Gastroesophageal sphincter (tissue), 4 donors: Measurements from ENCODE around the gene NOXO1. TPM values are rescaled to one million over a fixed set of nuclear protein-coding genes. Genes with fewer than 3 reads are reported as not detected.
"Not testable (repeated sequence)": the region's sequence is repeated elsewhere in the genome, so short reads cannot be mapped to it uniquely, and the experiment has no call there.

ENCODE experiments used
- ATAC-seq: fragments of 150-250 bp; one replicate; pipeline ENCODE4 v1.9.1; 2016; ENCODE audit warnings: mild to moderate bottlenecking, moderate library complexity
- H3K27ac ChIP-seq, 4 donors: fragments of 200-600 bp; sonication (generic) in 3 of 4; 1 replicate in 3 of 4; 2 replicates in 1 of 4; pipeline ENCODE4 v1.5.1; 2016 to 2019
- H3K27me3 ChIP-seq: fragments of 200-600 bp; sonication (generic); one replicate; pipeline ENCODE4 v1.5.1; 2019
- H3K36me3 ChIP-seq, 2 donors: fragments of 200-600 bp; sonication (generic); one replicate each; pipeline ENCODE4 v1.5.1; 2019; ENCODE audit warnings: control low read depth in 1 of 2
- H3K4me1 ChIP-seq, 3 donors: fragments of 200-600 bp; sonication (generic); 1 replicate in 2 of 3; 2 replicates in 1 of 3; pipeline ENCODE4 v1.5.1; 2016 to 2019; ENCODE audit warnings: control low read depth in 2 of 3
- H3K4me3 ChIP-seq, 2 donors: fragments of 200-600 bp; sonication (generic); one replicate each; pipeline ENCODE4 v1.5.1; 2019; ENCODE audit warnings: mild to moderate bottlenecking in 1 of 2, moderate library complexity in 1 of 2
- H3K9me3 ChIP-seq, 3 donors: fragments of 200-600 bp; sonication (generic); one replicate each; pipeline ENCODE4 v1.5.1; 2017 to 2019; ENCODE audit warnings: control low read depth in 2 of 3
- CTCF ChIP-seq, 4 experiments: fragments of 200-600 bp in 2 of 4; fragments of 450-650 bp in 2 of 4; sonication (generic) in 1 of 4; IDR thresholded peaks; one replicate each; pipeline ENCODE4 v1.5.1; 2017 to 2019; ENCODE audit warnings: antibody characterized with exemption in 4 of 4, mild to moderate bottlenecking in 2 of 4, moderate library complexity in 2 of 4
- EP300 ChIP-seq: sonication (generic); formaldehyde crosslinking; IDR thresholded peaks from one replicate; pipeline ENCODE4 v1.6.1; 2017; ENCODE audit warnings: antibody characterized with exemption, mild to moderate bottlenecking
- POLR2A ChIP-seq, 2 donors: fragments of 450-650 bp; IDR thresholded peaks; one replicate each; pipeline ENCODE4 v1.6.1; 2017; ENCODE audit warnings: antibody characterized with exemption in 2 of 2, mild to moderate bottlenecking in 2 of 2, moderate library complexity in 1 of 2
- POLR2AphosphoS5 ChIP-seq: sonication (generic); formaldehyde crosslinking; IDR thresholded peaks from one replicate; pipeline ENCODE4 v1.6.1; 2017; ENCODE audit warnings: antibody characterized with exemption
- WGBS, 2 donors: methylation state at CpG; one replicate each; pipeline ENCODE4 v1.1.5; 2018; ENCODE audit warnings: low coverage in 1 of 2; 5-methylcytosine and 5-hydroxymethylcytosine counted together
- total RNA-seq, 4 donors: library from RNA; depleted of rRNA; stranded (reverse); fragments of >200 nt; gene quantifications; one replicate each; pipeline ENCODE4 v1.1.0, GENCODE V29; 2016

NOXO1 gene
- total RNA-seq, 4 donors from 2014 or later = 1.0 to 1.1 TPM; not detected in 2

DNA sequence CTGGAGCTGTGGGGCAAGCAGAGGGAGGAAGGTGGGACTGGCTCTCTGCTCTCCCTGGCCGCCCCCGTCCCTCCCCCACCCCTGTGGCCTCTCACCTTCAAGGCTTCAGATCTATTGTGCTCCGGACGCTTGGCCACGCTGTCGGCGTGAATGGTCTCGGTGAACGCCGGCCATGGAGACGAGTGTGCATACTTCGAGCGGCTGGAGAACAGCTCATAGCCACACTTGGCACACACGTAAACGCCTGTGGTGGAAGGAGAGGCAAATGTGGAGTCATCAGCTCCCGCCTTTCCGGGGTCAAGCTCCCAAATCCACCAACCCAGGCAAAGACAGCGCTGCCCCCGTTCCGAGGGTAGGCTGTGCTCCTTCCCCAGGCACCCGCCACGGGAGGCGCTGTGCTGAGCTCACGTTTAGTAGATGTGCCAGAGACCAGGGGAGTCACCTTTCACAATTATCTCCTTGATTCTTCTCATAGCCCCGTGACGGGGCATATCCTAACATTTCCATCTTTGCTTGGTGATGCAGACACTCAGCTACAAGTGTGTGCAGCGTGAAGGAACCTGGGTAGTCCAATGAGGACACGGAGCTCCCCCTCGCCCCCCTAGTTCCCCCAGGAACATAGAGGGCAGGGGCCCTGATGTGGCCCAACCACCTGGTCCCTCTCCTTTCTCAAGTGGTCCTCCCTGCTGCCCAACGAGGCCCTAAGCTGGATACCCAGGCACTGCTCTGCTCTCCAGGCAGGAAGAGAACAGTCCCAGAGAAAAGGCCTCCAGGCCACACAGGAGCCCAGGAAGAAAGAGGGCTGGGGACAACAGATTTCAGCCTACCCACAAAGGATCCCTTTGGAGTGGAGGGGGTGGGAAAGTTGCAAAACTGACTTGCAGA is 39.9 kb downstream of the NOXO1 start:
- ATAC-seq = no peak
- TF ChIP-seq POLR2AphosphoS5 (no peak), POLR2A (IDR thresholded peaks at IDR 0.05) (no peak), EP300 (no peak), CTCF (IDR thresholded peaks at IDR 0.05) (no peak)
- 71 to 72% methylated on average over 6 to 12 of the region's 30 CpGs for WGBS, 2 donors
- Histone ChIP-seq H3K9me3 (no peaks in the 10 kb centered on the region), H3K27ac (peak overlapping the region; percentile 92 to 96 (median 96)), H3K27me3 (no peaks in the 10 kb centered on the region), H3K4me3 (peak overlapping the region; percentile 87 to 92), H3K4me1 (peaks cover 2 to 34% (median 11%) of the 10 kb centered on the region in 3 donors), H3K36me3 (peaks cover 0 to 49% of the 10 kb centered on the region in 2 donors)

- Histone ChIP-seq H3K36me3 (peaks cover 0 to 49% of the 10 kb centered on the region in 2 donors), H3K4me1 (peaks cover 2 to 34% (median 11%) of the 10 kb centered on the region in 3 donors), H3K27me3 (no peaks in the 10 kb centered on the region), H3K27ac (peak overlapping the region in 2 of 4 donors; percentile 95 to 96), H3K4me3 (no peak overlapping the region), H3K9me3 (no peaks in the 10 kb centered on the region)
- ATAC-seq = no peak
- WGBS, 2 donors = 93 to 95% methylated on average over 3 to 6 of the region's 23 CpGs
- no peak for TF ChIP-seq CTCF (IDR thresholded peaks at IDR 0.05)
- no peak for TF ChIP-seq POLR2A (IDR thresholded peaks at IDR 0.05)
- no peak for TF ChIP-seq EP300
- no peak for TF ChIP-seq POLR2AphosphoS5
These were observed 40.8 kb downstream of the NOXO1 start for GRCh38 chr16:1940273-1941161.

GRCh38 chr16:1939833-1940232 is 41.4 kb downstream of the NOXO1 start:
- peaks cover 2 to 34% (median 11%) of the 10 kb centered on the region in 3 donors for H3K4me1 ChIP-seq
- WGBS, 2 donors = 83 to 93% methylated on average over 3 to 7 of the region's 8 CpGs
- not testable (repeated sequence) for H3K27ac ChIP-seq, H3K9me3 ChIP-seq, H3K27me3 ChIP-seq, H3K4me3 ChIP-seq, ATAC-seq
- peaks cover 0 to 49% of the 10 kb centered on the region in 2 donors for H3K36me3 ChIP-seq

DNA sequence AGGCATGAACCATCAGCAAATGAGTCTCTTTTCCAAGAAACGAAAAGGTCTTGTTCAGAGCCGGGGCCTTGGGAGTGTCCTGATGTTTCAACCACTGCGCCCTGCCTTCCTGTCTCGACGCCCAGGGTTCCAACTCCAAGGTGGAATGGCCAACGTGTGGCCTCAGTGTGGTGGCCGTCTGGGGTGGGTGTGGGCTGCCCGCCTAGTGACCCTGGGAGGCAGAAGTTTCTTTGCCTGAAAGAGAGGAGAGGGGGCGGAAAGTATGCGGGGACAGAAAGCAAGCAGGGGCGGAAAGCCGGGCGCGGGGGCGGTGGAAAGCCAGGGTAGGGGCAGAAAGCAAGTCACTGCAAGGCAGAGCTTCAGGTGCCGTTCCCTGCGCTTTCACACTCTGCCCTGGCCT is 42.4 kb downstream of the NOXO1 start:
- Histone ChIP-seq H3K4me3 (no peak overlapping the region), H3K27me3 (no peaks in the 10 kb centered on the region), H3K27ac (no peak overlapping the region), H3K36me3 (peaks cover 0 to 49% of the 10 kb centered on the region in 2 donors), H3K4me1 (peaks cover 2 to 31% (median 11%) of the 10 kb centered on the region in 3 donors), H3K9me3 (no peaks in the 10 kb centered on the region)
- WGBS, 2 donors = 74 to 96% methylated on average over 3 to 4 of the region's 17 CpGs
- TF ChIP-seq EP300 = no peak
- TF ChIP-seq POLR2AphosphoS5 = no peak
- no peak for ATAC-seq

DNA sequence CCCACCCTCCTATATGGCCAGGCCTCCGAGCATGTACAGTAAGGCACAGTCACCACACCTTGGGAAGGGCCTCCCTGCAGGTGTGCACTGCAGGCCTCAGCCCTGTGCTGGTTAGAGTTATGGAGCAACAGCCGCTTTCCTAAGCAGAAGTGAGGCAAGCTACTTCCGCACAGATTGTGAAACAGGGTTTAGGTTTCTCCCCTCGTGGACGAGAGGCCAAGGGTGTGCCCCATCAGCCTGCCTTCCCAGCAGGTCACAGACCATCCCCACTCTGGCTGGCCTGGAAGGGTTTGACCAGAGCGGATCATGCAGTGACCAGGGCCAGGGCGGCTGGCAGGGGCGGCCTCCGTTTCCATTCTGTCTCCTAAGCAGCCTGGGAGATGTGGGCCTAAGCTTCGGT is 43.0 kb downstream of the NOXO1 start:
- H3K27me3 ChIP-seq = peaks cover 2% of the 10 kb centered on the region
- H3K27ac ChIP-seq = no peak overlapping the region
- H3K36me3 ChIP-seq = peaks cover 0 to 49% of the 10 kb centered on the region in 2 donors
- no peak overlapping the region for H3K4me3 ChIP-seq
- ATAC-seq = no peak
- peaks cover 2 to 25% (median 11%) of the 10 kb centered on the region in 3 donors for H3K4me1 ChIP-seq
- WGBS, 2 donors = 90 to 100% methylated on average over 1 to 4 of the region's 10 CpGs
- H3K9me3 ChIP-seq = no peaks in the 10 kb centered on the region
- no peak for TF ChIP-seq POLR2AphosphoS5
- no peak for TF ChIP-seq POLR2A (IDR thresholded peaks at IDR 0.05)
- TF ChIP-seq EP300 = no peak
- TF ChIP-seq CTCF (IDR thresholded peaks at IDR 0.05) = no peak
